HFFc6 (cell line): ENCODE data around the gene CEP162. TPM values are rescaled to one million over a fixed set of nuclear protein-coding genes. Genes with fewer than 3 reads are reported as not detected.
"Not testable (repeated sequence)": the region's sequence is repeated elsewhere in the genome, so short reads cannot be mapped to it uniquely, and the experiment has no call there.

Experiments used
- DNase-seq: peaks from one replicate; pipeline ENCODE4 v3.0.0-alpha.2; 2018
- H3K27ac Mint-ChIP-seq: 2 replicates; pipeline ENCODE4 v1.8.0; 2020; ENCODE audit warnings: mild to moderate bottlenecking, mixed read lengths
- H3K27me3 Mint-ChIP-seq: 2 replicates; pipeline ENCODE4 v1.8.0; 2021; ENCODE audit warnings: mild to moderate bottlenecking, moderate library complexity, mixed read lengths; ENCODE audit not compliant: insufficient read depth
- H3K36me3 Mint-ChIP-seq: 2 replicates; pipeline ENCODE4 v1.8.0; 2021; ENCODE audit warnings: low read depth, mixed read lengths
- H3K4me1 Mint-ChIP-seq: 2 replicates; pipeline ENCODE4 v1.8.0; 2020; ENCODE audit warnings: low read depth, mixed read lengths
- H3K4me3 Mint-ChIP-seq: 2 replicates; pipeline ENCODE4 v1.8.0; 2020; ENCODE audit warnings: mild to moderate bottlenecking, moderate library complexity, mixed read lengths
- H3K9me3 Mint-ChIP-seq: 2 replicates; pipeline ENCODE4 v1.8.0; 2020; ENCODE audit warnings: mild to moderate bottlenecking, mixed read lengths
- total RNA-seq, 6 experiments: library from RNA; stranded (reverse); fragmentation: NEBNext Ultra II Directional; extraction: Animal tissue kit (Norgen Biotek cat#: 25700); gene quantifications; 2 replicates in 1 of 6; 3 replicates in 5 of 6; pipeline ENCODE4 v1.2.3, GENCODE V29; 2021
- TF ChIP-seq, protein P1 (sequence below): fragments of 200-600 bp; sonication (generic); IDR thresholded peaks from 2 replicates; pipeline ENCODE4 v1.5.0; 2021; ENCODE audit warnings: antibody characterized with exemption, mild to moderate bottlenecking

The CEP162 gene
- total RNA-seq, 6 experiments from 2014 or later, result 2.1 to 3.7 (median 3.1) TPM

DNA sequence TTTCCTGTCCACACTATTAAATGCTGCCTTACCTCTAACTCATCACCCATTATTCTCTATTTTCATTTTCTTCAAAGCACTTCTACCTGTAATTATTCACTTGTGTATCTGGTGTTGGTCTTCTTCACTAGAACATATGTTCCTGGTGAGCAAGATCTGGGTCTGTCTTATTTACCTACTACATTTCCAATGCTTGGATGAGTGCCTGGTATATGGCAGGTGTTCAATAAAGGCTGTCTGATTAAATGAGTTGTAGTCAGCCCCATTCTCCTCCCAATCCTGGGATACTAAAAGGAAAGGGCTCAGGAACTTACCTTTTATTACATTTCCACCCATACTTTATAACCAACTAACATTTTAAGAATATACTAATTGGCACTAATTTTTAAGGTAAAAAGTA, 61.0 kb downstream of the CEP162 start:
- Mint-ChIP-seq H3K36me3 (no peaks in the 10 kb centered on the region), H3K27me3 (no peaks in the 10 kb centered on the region), H3K9me3 (no peaks in the 10 kb centered on the region), H3K27ac (no peak overlapping the region), H3K4me3 (no peak overlapping the region), H3K4me1 (no peaks in the 10 kb centered on the region)
- DNase-seq, result no peak
- TF ChIP-seq, protein P1, sequence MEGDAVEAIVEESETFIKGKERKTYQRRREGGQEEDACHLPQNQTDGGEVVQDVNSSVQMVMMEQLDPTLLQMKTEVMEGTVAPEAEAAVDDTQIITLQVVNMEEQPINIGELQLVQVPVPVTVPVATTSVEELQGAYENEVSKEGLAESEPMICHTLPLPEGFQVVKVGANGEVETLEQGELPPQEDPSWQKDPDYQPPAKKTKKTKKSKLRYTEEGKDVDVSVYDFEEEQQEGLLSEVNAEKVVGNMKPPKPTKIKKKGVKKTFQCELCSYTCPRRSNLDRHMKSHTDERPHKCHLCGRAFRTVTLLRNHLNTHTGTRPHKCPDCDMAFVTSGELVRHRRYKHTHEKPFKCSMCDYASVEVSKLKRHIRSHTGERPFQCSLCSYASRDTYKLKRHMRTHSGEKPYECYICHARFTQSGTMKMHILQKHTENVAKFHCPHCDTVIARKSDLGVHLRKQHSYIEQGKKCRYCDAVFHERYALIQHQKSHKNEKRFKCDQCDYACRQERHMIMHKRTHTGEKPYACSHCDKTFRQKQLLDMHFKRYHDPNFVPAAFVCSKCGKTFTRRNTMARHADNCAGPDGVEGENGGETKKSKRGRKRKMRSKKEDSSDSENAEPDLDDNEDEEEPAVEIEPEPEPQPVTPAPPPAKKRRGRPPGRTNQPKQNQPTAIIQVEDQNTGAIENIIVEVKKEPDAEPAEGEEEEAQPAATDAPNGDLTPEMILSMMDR, result no peak

DNA sequence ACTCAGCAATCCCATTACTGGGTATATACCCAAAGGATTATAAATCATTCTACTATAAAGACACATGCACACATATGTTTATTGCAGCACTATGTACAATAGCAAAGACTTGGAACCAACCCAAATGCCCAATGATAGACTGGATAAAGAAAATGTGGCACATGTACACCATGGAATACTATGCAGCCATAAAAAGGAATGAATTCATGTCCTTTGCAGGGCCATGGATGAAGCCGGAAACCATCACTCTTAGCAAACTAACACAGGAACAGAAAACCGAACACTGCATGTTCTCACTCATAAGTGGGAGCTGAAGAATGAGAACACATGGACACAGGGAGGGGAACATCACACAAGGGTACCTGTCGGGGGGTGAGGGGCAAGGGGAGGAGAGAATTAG, 63.1 kb downstream of the CEP162 start:
- H3K36me3 Mint-ChIP-seq, H3K27me3 Mint-ChIP-seq, H3K27ac Mint-ChIP-seq, H3K4me1 Mint-ChIP-seq, DNase-seq, H3K9me3 Mint-ChIP-seq, H3K4me3 Mint-ChIP-seq: not testable (repeated sequence)

DNA sequence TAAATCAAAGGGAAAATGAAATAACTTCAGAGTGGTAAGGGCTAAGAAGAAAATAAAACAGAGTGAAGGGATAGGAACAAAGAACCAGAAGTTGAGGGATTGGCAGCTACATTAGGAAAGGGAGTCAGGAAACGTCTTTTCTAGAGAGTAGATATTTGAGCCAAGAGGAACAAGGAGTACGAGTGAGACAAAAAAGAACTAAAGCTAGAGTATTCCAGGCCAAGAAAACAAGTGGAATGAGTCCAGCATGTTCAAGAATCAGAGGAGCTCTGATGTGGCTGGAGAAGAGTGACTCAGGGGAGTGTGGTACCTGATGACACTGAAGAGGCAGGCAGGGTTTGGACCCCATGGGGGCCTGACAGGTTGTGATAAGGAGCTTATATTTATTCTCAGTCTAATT, 66.3 kb downstream of the CEP162 start:
- Mint-ChIP-seq H3K27me3 (no peaks in the 10 kb centered on the region), H3K4me1 (no peaks in the 10 kb centered on the region), H3K9me3 (no peaks in the 10 kb centered on the region), H3K27ac (no peak overlapping the region), H3K4me3 (no peak overlapping the region), H3K36me3 (no peaks in the 10 kb centered on the region)
- DNase-seq, result no peak
- TF ChIP-seq, protein P1, result no peak

DNA sequence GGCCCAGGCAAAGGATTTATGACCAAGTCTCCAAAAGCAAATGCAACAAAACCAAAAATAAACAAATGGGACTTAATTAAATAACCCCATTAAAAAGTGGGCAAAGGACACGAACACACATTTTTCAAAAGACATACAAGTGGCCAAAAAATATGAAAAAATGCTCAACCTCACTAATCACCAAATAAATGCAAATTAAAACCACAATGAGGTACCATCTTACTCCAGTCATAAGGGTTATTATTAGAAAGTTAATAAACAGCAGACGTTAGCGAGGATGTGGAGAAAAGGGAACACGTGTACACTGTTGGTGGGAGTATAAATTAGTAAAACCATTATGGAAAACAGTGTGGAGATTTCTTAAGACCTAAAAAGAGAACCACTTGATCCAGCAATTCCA, 71.1 kb downstream of the CEP162 start:
- Mint-ChIP-seq H3K4me1 (no peaks in the 10 kb centered on the region), H3K4me3 (no peak overlapping the region), H3K9me3 (no peaks in the 10 kb centered on the region), H3K36me3 (no peaks in the 10 kb centered on the region), H3K27me3 (no peaks in the 10 kb centered on the region), H3K27ac (no peak overlapping the region)
- no peak for DNase-seq
- TF ChIP-seq, protein P1, result no peak

DNA sequence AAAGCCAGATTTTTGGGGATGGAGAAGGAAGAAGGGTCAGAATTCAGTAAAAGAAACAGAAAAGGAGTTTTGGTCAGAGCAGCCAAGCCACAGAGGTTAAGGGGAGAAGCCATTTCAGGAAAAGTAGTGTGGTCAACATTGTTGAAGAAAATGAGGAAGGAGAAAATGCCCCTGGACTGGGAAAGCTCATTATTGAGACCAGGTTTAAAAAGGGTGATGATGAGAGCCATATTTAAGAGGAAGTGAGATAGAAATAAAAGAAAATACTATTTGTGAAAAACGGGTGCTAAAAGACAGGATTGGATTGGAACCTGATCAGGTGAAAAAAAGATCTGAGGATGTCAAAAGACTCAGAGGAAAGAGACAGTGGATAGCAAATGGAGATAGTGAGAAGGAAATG, 75.8 kb downstream of the CEP162 start:
- TF ChIP-seq, protein P1, result no peak
- no peaks in the 10 kb centered on the region; the same call in 1 of the 2 replicates for H3K27me3 Mint-ChIP-seq
- peaks cover 6% of the 10 kb centered on the region for H3K4me1 Mint-ChIP-seq
- H3K27ac Mint-ChIP-seq, result no peak overlapping the region
- H3K36me3 Mint-ChIP-seq, result no peaks in the 10 kb centered on the region
- no peak overlapping the region for H3K4me3 Mint-ChIP-seq
- no peak for DNase-seq
- no peaks in the 10 kb centered on the region for H3K9me3 Mint-ChIP-seq

DNA sequence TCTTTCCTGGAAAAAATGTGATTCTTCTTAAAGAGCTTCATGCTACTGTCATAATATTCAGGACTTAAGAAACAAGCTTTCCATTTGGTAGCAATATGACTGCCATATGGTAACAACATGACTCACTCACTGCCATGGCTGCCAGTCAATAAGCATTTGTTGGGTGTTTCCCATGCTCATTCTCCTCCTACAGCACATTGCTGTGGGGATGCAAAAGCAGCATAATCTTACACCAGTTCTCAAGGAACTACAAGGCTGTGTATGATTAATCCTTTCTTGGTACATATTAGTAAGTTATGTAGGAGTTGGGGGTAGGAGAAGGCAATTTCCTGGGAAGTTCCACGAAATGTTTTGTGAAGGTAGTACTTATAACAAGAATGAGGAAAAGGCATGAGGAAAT, 76.7 kb downstream of the CEP162 start:
- H3K27ac Mint-ChIP-seq, result peak overlapping the region; percentile 62; the same call in 1 of the 2 replicates
- H3K4me1 Mint-ChIP-seq, result peaks cover 6% of the 10 kb centered on the region
- no peaks in the 10 kb centered on the region; the same call in 1 of the 2 replicates for H3K27me3 Mint-ChIP-seq
- no peak overlapping the region for H3K4me3 Mint-ChIP-seq
- TF ChIP-seq, protein P1, result no peak
- no peaks in the 10 kb centered on the region for H3K9me3 Mint-ChIP-seq
- peak; percentile 57 for DNase-seq
- no peaks in the 10 kb centered on the region for H3K36me3 Mint-ChIP-seq
